NB4 (cell line): ENCODE measurements around the gene DGCR2.

Experiments
- MYC ChIP-seq: IDR thresholded peaks from 2 replicates; pipeline ENCODE4 v1.6.1; 2011; ENCODE audit warnings: low read depth, low read length
- POLR2A ChIP-seq: IDR thresholded peaks from 2 replicates; pipeline ENCODE4 v1.6.1; 2011; ENCODE audit warnings: mild to moderate bottlenecking; ENCODE audit not compliant: insufficient read length; ENCODE audit errors: extremely low read depth
- TF ChIP-seq, protein P1 (sequence below): IDR thresholded peaks from one replicate; pipeline ENCODE4 v1.5.1; 2012; ENCODE audit warnings: low read depth, low read length

DNA sequence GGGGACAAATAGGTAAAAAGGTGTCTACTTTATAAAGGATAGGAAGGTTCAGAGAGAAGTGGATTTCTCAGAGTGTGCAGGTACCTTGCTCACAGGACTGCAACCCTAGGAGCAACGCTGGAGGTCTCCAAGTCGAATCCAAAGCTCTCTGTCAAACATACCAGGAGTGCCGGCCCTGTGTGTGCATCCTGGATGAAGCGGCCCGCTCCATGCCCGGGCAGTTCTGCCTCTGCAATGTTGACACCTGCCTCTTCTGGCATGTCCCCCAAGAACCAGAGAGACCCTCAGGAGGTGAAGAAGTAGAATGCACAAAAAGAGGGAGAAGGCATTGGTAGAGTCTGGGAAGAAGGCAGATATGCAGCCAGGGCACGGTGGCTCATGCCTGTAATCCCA, 5.8 kb upstream of the DGCR2 start:
- TF ChIP-seq POLR2A: no peak
- no peak for TF ChIP-seq MYC
- TF ChIP-seq, protein P1, sequence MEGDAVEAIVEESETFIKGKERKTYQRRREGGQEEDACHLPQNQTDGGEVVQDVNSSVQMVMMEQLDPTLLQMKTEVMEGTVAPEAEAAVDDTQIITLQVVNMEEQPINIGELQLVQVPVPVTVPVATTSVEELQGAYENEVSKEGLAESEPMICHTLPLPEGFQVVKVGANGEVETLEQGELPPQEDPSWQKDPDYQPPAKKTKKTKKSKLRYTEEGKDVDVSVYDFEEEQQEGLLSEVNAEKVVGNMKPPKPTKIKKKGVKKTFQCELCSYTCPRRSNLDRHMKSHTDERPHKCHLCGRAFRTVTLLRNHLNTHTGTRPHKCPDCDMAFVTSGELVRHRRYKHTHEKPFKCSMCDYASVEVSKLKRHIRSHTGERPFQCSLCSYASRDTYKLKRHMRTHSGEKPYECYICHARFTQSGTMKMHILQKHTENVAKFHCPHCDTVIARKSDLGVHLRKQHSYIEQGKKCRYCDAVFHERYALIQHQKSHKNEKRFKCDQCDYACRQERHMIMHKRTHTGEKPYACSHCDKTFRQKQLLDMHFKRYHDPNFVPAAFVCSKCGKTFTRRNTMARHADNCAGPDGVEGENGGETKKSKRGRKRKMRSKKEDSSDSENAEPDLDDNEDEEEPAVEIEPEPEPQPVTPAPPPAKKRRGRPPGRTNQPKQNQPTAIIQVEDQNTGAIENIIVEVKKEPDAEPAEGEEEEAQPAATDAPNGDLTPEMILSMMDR: no peak
